HPDE6-E6E7 (cell line): Measurements from ENCODE around the gene ZMYM4.
A peak's percentile ranks its signal among the peaks of the same experiment; 100 is the strongest.

Experiments used
- DNase-seq: peaks from one replicate; pipeline ENCODE4 v3.0.0; 2011; ENCODE audit warnings: missing footprints; ENCODE audit errors: extremely low spot score

ZMYM4 gene

GRCh38 chr1:35401049-35401448, 132.5 kb downstream of the ZMYM4 start:
- no peak for DNase-seq

DNA sequence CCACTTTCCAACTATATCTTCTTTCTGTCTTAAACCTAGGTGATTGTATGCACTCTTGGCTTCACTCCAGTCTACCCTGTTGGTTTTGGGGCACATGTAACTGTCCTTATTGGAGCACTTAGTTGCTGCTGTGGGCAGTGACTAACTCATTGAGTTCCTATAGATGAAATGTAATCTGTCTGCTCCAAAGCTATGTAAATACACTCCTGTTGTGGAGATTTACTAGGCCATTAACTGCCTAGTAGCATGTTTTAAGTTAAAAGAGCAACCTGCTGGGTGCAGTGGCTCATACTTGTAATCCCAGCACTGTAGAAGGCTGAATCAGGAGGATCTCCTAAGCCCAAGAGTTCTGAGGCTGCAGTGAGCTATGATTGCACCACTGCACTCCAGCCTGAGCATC, 137.6 kb downstream of the ZMYM4 start:
- DNase-seq = no peak

DNA sequence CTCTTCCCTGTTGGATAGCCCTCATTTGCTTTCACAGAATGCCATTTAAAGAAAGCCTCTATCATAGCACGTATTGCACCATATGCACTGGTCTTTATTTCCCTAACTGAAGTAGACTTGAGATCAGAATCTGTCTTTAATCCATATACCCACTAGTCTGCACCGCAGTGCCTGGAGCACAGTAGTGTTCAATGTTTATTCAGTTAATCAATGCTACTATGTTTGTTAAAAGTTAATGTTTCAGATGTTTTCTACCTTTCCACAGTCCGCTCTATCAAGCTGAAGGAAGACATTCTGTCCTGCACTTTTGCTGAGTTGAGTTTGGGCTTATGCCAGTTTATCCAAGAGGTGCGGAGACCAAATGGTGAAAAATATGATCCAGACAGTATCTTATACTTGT, 139.2 kb downstream of the ZMYM4 start:
- no peak for DNase-seq

DNA sequence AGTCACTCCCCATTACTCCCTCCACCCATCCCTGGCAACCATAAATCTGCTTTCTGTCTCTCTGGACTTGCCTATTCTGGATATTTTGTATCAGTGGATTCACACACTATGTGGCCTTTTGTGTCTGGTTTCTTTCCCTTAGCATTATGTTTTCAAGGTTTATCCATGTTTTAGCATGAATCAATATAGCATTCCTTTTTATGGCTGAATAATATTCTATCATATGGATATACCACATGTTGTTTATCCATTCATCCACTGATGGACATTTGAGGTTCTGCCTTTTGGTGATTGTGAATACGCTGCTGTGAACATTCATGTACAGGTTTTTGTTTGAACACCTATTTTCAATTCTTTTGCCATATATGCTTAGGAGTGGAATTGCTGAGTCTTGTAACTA, 140.4 kb downstream of the ZMYM4 start:
- no peak for DNase-seq

DNA sequence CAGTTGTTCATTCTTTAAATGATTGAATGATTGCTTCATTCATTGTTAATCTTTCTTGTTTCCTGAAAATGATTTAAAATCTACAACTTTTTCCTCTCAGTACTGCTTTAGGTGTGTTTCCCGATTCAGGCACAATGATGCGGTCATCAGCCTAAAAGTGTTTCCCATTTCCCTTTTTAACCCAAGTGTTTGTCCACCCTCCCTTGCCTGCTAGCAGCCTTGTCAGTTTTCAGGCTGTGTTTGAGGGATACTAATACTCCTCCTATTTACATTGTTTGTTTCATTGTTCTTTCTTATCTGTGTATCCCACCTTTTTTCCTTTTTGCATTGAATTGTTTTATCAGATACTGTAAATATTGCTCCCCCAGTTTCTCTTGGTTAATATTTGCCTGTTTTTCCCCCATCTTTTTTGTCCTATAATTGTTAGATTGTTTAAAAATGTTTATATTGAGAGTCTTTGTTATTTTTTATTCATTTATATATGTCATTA, 157.6 kb downstream of the ZMYM4 start:
- DNase-seq = no peak

DNA sequence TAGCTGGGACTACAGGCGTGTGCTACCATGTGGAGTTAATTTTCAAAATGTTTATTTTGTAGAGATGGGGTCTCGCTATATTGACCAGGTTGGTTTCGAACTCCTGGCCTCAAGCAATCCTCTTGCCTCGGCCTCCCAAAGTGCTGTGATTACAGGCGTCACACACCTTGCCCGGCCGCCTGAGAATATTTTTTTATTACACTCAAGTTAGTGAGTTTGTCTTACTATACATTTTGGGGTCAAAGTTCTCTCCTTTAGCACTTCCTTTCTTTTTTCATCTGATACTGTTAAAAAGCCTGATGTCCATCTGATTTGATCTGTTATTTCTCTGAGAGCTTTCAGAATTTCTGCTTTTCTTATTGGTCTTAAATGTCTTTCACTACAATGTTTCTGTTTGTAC, 159.9 kb downstream of the ZMYM4 start:
- DNase-seq = no peak

GRCh38 chr1:35430762-35431161, 162.3 kb downstream of the ZMYM4 start:
- no peak for DNase-seq

- DNase-seq = no peak
Observed at GRCh38 chr1:35431173-35431599, 162.7 kb downstream of the ZMYM4 start.

DNA sequence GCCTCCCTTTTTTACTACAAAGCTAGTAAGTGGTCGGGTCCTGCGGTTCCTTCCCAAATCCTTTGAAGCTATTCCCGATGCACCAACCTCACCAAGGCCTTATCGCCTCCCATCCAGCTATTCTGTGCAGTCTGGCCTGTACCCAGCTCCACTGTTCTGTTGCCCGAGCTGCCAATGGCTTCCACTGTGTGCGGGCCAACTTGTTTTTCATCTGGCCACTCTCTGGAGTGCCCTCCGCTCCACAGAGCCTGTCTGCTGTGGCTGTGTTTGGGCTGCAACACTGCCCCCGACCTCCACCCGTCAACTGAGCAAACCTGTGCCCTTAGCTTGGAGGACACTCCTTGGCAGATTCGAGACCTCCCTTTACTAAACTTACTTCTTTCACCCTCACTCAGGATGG, 163.7 kb downstream of the ZMYM4 start:
- DNase-seq = no peak

DNA sequence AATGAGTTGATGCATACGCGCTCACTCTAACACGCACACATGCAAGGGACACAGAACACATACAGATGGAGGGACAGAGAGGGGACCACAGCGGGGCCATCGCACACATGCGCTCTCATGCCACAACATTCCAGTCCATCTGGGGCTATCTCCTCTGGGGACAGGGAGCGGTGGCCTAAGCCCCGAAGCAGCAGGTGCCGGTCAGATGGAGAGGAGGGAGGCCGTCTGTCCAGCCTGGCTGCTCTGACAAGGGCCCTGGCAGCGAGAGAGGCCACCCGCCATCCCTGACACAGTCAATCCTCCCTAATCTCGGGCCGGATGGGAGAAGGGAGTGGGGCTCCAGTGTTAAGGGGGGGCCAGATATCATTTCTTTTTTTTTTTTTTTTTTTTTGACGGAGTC, 165.2 kb downstream of the ZMYM4 start:
- no peak for DNase-seq

DNA sequence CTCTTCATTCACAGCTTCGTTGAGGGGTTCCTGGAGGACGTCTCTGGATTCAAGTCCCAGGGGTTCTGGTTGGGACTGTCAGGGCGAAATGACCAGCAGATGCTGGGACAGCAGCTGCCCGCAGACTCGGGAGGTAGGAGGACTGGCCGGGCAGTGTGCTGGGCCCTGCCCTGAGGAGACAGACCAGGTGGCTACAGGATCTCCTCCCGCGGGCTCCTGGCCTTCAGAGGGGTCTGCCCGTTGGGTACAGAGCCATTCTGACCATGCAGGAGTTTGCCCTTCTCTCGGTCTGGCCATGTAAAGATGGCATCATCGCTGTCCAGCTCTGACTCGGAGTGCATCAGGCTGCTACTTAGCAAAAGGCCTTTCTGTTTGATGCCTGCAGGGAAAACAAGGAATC, 166.2 kb downstream of the ZMYM4 start:
- no peak for DNase-seq

DNA sequence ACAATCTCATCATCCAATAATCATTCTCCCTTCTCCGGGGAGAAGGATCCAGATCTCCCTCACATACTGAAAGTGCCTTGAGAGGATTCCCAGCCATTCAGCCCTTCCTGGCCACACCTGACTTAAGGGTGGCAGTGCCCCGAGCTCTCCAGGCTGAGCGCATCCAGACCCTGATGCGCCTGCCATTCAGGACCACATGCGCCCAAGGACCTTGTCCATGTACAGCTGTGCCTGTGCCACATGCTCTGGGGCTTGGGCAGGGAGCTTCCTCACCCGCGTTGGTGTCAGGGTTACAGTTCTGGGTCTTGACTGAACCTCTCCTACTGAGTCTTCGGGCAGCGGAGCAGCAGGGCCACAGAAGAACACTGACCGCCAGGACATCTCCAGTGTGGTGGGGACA, 167.6 kb downstream of the ZMYM4 start:
- DNase-seq = no peak

- DNase-seq = no peak
Observed at GRCh38 chr1:35437200-35437599, 168.7 kb downstream of the ZMYM4 start.

DNA sequence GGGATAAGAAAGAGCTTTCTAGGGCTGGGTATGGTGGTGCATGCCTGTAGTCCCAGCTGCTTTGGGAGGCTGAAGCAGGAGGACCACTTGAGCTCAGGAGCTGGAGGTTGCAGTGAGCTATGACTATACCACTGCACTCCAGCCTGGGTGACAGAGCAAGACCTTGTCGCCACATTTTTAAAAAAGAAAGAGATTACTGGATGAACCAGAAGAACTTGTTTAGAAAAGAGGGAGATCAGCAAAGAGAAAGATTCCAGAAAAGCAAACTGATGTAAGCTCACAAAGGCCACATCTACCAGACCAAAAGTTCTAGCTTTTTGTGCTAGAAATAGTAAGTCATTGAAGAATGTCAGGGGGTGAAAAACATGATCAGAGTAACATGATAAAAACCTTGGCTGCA, 171.1 kb downstream of the ZMYM4 start:
- no peak for DNase-seq

GRCh38 chr1:35441926-35442579, 173.5 kb downstream of the ZMYM4 start:
- no peak for DNase-seq

DNA sequence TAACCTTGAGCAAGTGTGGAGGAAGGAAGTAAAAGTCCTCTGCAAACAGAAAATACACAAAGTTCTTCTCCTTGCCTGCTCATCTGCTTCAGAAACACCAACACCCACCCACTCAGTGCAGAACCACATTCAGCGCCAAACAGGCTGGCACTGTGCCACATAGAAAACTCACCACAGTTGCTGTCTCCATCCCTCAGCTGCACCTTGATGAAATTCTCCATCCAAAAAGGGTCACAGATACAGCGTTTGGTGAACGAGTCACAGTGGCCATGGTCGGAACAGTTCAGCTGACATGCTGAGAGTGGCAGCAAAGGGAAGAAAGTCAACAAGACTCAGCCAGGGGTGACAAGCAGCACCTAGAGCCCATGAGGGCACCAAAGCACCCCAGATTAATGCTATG, 174.2 kb downstream of the ZMYM4 start:
- DNase-seq = no peak

- DNase-seq = no peak
Observed at GRCh38 chr1:35443768-35444518, 175.4 kb downstream of the ZMYM4 start.

- DNase-seq = no peak
Observed at GRCh38 chr1:35444519-35444774, 175.9 kb downstream of the ZMYM4 start.

GRCh38 chr1:35447278-35447677, 178.8 kb downstream of the ZMYM4 start:
- DNase-seq = no peak

DNA sequence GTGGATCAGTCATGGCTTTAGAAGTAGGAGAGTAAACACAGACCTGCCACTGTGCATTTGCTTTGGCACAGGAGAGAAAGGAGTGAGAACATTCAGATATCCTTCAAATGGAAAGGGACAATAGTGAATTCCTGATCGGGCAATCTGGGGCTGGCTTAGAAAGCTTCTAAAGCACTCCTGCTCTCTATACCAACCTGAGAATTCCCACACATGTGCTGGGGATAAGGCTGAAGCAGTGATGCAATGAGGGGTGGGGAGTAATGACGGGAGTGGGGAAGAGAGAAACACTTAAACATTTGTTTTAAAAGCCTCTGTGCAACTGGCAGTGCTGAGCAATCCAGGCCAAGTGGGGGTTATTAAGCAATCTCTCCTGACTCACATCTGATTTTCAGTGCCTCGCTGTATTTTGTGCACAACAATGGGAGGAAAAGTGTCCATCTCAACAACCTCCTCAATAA, 179.9 kb downstream of the ZMYM4 start:
- DNase-seq = peak; percentile 66

DNA sequence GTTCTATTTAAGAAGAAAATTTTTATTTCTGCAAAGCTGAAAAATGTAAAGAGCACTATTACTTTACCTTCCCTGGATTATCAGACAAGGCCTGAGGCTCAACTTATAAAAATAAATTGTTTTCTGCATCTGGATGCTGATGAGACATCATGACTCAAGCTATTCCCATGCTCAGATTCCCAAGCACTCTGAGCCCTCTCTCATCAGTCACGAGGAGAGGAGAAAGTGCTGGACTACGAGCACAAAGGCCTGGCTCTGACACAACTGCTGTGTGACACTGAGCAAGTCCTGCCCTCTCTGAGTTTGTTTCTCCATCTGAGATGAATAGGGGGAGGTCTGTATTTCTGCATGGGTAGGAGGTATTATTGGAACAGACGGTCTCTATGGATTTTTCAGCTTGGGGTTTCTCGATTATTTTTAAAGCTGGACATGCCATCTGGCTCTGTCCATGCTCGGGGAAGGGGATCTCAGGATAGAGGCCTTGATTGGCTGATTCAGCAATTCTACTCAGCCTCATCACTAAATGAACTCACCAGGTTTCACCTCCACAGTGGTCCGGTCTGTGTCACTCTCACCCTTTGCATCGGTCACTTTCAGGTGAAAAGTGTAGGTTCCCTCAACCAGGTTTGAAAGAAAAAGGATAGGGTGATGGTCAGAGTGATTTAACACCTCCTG, 181.0 kb downstream of the ZMYM4 start:
- DNase-seq = peak; percentile 58

- no peak for DNase-seq
Observed at GRCh38 chr1:35451125-35451528, 182.6 kb downstream of the ZMYM4 start.
